Measurements from ENCODE around the gene SCLY.

The SCLY gene

DNA sequence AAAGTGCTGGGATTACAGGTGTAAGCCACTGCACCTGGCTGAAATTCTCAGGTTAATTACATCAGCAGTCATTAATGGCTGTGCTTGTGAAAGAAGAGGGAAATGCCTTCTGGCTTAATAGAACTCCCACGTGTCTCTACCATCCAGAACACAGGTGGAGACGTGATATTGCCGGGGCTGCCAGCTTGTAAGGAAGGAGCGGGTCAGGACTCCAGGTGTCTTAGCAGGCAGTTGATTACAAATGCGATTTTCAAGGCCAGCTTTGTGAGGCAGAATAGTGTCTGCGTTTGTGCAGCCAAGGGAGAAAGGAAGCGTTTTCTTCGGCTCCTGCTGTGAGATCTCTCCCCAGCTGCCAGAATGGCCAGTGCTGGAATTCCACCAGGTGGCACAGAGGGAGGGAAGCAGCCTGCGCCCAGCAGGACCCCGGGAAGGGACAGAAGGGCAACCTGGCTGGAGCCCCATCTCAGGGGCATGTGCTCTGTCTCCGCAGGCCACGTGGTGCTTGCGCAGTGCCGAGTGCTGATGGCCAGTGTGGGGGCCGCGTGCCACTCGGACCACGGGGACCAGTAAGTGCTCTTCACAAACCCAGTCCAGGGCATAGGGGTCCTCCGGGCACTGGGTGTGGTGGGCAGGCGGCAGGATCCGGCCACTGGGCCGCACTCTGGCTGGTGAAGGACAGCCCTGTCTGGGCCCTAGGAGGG is 35.7 kb downstream of the SCLY start:
- ChIA-PET POLR2A (no interaction called here), CTCF (no interaction called here)
- H3K4me3 ChIP-seq (ENCODE audit: low read depth, low read length): no peak overlapping the region
- no peak for DNase-seq (ENCODE audit: low read depth, low spot score)
- no peak for TF ChIP-seq CTCF (IDR thresholded peaks at IDR 0.05; ENCODE audit: insufficient read depth, low read length, missing control alignments)

DNA sequence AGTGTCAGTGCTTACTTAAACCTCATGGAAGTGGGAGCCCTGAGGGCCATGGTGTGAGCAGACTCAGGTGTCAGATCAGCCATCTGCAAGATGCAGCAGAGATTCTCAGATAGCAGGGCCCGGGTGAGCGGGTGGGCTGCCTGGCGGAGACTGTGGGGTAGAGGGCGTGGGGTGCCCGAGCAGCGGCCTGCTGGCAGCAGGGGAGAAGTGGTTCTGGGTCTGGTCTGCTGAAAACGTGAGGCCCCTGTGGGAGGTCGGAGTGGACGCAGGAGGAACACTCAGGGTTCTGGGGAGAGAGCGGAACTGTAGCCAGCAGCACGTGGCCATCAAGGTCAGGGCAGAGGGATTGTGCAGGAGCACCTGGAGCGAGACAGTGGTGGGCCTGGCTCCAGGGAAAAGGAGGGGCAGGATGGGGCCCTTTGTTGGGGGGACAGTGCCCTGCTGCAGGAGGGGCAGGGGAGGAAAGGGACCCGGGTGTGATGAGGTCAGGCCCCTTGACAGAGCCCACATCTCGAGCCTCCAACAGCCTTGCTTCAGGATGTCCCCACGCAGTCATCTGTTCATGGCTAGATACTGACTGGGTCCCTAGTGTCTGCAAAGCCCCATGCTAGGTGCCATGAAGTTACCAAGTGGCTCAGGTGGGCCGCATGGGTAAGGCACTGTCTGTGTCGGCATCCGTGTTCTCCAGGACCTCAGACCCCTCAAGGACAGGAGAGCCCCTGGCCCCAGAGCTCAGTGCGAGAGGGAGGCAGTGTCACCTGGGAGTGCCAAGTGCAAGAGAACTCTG is 36.6 kb downstream of the SCLY start:
- no peak for TF ChIP-seq CTCF (IDR thresholded peaks at IDR 0.05; ENCODE audit: insufficient read depth, low read length, missing control alignments)
- ChIA-PET CTCF (no interaction called here), POLR2A (no interaction called here)
- no peak for DNase-seq (ENCODE audit: low read depth, low spot score)
- no peak overlapping the region for H3K4me3 ChIP-seq (ENCODE audit: low read depth, low read length)

DNA sequence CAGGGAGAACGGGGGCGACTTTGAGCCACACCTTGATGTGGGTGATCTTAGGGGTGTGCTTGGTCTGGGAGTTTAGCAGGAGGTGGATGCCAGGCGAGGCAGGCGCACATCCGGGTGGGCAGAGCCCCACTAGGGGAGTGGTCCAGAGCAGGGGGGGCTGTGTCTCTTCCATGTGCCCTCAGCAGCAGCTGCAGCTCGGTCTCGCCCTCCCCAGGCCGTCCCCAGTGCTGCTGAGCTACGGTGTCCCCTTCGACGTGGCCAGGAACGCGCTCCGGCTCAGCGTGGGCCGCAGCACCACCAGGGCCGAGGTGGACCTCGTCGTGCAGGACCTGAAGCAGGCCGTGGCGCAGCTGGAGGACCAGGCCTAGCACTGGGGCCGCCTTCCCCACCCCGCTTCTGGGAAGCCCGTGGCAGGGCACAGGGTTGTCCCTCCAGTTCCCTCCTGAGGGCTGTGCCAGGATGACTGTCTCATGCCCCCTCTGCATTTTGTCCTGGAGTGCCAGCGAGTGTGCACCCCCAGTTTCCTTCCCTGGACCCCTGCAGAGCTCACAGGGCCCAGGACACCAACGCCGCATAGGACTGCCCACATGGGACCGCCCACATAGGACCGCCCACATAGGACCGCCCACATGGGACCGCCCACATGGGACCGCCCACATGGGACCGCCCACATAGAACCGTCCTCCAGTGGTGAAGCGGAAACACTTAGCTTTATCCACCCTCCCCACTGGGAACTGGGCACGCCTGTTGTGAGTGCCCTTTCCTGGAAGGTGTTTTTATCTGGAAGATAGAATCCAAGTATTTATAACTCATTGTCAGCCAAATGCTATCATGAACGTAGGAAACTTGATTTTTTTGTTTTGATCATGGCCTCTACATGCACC is 37.4 kb downstream of the SCLY start:
- TF ChIP-seq CTCF (IDR thresholded peaks at IDR 0.05; ENCODE audit: insufficient read depth, low read length, missing control alignments): no peak
- no peak for DNase-seq (ENCODE audit: low read depth, low spot score)
- CTCF ChIA-PET: interaction anchor here (0.9 kb wide), 1 partner anchor 11 kb away, joined by 4 read pairs; no protein-coding TSS in a partner anchor
- POLR2A ChIA-PET: no interaction called here
- no peak overlapping the region for H3K4me3 ChIP-seq (ENCODE audit: low read depth, low read length)

GRCh38 chr2:238098901-238099713 is 38.3 kb downstream of the SCLY start:
- ChIA-PET POLR2A (no interaction called here), CTCF (interaction anchor here (0.9 kb wide), 1 partner anchor 10 kb away, joined by 4 read pairs; no protein-coding TSS in a partner anchor)
- DNase-seq (ENCODE audit: low read depth, low spot score): no peak
- H3K4me3 ChIP-seq (ENCODE audit: low read depth, low read length): no peak overlapping the region
- no peak for TF ChIP-seq CTCF (IDR thresholded peaks at IDR 0.05; ENCODE audit: insufficient read depth, low read length, missing control alignments)

DNA sequence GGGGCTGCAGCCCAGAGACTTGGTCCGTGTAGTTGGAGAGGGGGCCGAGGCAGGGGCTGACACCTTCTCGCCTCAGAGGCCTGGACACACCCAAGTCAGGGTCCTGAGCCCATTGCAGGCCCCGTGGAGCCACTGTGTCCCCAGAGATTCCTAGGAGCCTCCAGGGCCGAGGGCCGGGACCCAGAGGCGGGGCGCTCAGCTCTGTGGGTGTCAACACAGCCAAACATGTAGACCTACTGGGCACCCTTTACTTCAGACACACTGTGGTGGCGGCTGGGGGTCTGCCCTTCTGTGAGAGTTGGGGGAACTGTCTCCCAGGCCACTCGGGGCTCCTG is 38.9 kb downstream of the SCLY start:
- ChIA-PET CTCF (no interaction called here), POLR2A (no interaction called here)
- TF ChIP-seq CTCF (IDR thresholded peaks at IDR 0.05; ENCODE audit: insufficient read depth, low read length, missing control alignments): no peak
- no peak overlapping the region for H3K4me3 ChIP-seq (ENCODE audit: low read depth, low read length)
- DNase-seq (ENCODE audit: low read depth, low spot score): no peak
